Regular cardiac myocyte (primary cell): ENCODE results near the gene PDPN. TPM values are rescaled to one million over a fixed set of nuclear protein-coding genes. Genes with fewer than 3 reads are reported as not detected.

ENCODE experiments used
- total RNA-seq: library from RNA; depleted of rRNA; stranded (reverse); fragments of >200 nt; gene quantifications from 2 replicates; pipeline ENCODE4 v1.2.3, GENCODE V29; 2014

PDPN gene
- total RNA-seq, result 0.77 and 1.1 TPM in 2 replicates

GRCh38 chr1:13583595-13583965, at the start of gene PDPN:
Gene PDPN, plus strand, starts transcription at chr1:13583832. Its CDS starts 202 bp downstream, at chr1:13584034.

Other genes starting within 250 kb of the PDPN start
- gene PRAMEF14, start 236.7 kb upstream of the PDPN start, total RNA-seq, result not detected in 2 replicates
- gene PRAMEF19, start 211.9 kb upstream of the PDPN start, total RNA-seq, result not detected in 2 replicates
- gene PRAMEF17, start 194.2 kb upstream of the PDPN start, total RNA-seq, result not detected in 2 replicates
- not detected in 2 replicates for gene PRAMEF20, start 173.4 kb upstream of the PDPN start, total RNA-seq
- 0.28 and 0.77 TPM in 2 replicates for gene LRRC38, start 69.8 kb upstream of the PDPN start, total RNA-seq
- 4.5 and 5.4 TPM in 2 replicates for gene PRDM2, start 116.4 kb downstream of the PDPN start, total RNA-seq